Activated naive CD4-positive, alpha-beta T cell treated with Interleukin-2 at 50 U/mL for 16 hours (primary cell): ENCODE measurements around the gene GID8.
A peak's percentile ranks its signal among the peaks of the same experiment; 100 is the strongest.

ENCODE experiments used
- DNase-seq: peaks from one replicate; pipeline ENCODE4 v3.0.0-alpha.2; 2020

The GID8 gene

GRCh38 chr20:62971950-62972844 is 34.2 kb downstream of the GID8 start:
- peak; percentile 87 for DNase-seq

DNA sequence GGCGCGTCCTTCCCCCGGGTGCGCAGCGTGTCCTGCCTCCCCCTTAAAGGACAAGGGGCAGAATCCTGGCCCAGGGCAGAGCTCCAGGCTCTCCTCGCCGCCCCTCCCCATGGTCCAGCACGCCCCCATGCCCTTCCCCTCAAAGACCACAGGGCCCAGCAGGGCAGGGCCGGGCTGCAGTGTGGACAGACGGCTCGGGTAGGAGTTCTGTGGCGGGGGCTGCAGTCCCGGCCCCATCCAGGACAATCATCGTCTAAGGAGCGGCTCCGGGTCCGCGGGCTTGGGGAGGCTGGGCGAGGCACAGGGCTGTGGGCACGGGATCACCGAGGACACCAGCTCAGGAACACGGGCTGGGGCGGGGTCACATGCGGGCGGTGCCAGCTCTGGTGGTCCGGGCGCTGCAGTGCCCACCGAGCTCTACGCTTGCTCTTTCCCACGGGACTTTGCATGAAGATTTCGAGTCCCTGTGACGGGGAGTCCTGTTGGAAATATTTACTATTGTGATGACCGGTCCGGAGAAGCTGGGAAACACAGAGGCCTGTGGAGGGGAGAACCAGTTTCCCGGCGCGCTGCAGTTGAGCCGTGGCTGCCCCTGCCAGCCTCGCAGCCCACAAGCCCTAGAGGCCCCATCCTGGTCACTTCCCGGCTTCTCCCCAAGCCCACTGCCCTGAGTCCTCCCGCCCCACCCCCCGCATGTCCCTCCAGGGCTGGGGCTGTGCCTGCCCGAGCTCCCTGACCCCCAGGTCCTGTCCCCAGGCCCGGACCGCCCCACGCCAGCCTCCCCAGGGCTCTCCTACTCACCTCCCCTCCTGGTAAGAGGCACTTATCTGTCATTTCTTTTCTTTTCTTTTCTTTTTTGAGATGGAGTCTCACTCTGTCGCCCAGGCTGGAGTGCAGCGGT is 35.1 kb downstream of the GID8 start:
- DNase-seq: no peak

GRCh38 chr20:62975251-62975760 is 37.4 kb downstream of the GID8 start:
- no peak for DNase-seq

DNA sequence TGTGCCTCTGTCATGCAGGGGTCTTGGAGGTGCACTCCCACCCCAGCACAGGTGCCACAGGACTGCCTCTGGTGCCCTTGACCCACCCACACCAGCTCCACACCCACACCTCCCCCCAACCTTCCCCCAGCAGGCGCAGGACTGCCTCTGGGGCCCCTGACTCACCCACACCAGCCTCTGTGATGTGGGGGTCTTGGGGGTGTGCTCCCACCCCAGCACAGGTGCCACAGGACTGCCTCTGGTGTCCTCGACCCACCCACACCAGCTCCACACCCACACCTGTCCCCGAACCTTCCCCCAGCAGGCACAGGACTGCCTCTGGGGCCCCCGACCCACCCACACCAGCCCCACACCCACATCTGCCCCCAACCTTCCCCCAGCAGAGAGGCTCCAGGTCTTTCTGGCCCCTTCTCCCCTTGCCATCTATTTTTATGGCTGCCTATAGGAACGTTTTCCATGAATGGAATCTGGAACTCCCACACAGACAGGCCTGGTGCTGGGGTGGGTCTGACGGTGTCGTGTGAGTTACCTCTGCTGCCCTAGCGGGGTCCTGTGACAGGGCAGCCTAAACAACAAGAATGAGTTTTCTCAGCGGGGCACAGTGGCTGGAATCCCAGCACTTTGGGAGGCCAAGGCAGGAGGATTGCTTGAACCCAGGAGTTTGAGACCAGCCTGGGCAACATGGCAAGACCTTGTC is 38.0 kb downstream of the GID8 start:
- DNase-seq: no peak

- DNase-seq: no peak
Observed at GRCh38 chr20:62976886-62977285, 38.9 kb downstream of the GID8 start.

GRCh38 chr20:62977613-62978560 is 39.9 kb downstream of the GID8 start:
- peak; percentile 84 for DNase-seq

DNA sequence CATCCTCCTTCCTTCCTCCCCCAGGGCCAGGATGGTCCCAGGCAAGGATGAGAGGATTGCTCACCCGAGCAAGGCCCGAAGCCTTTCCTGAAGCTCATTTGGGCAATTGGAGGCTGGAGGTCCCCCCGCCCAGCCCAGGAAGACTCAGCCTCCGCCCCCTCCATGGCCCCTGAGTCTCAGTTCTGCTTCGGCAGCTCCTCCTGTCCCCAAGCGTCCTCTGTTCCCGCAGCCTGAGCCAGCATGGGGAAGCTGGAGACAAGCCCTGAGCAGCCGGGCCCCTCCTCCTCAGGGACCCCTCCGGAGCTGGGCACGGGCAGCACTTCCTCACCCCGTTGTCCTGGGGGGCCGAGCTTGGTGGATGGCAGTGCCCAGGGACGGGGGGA is 40.6 kb downstream of the GID8 start:
- DNase-seq: no peak

- DNase-seq: no peak
Observed at GRCh38 chr20:62979310-62979709, 41.4 kb downstream of the GID8 start.

DNA sequence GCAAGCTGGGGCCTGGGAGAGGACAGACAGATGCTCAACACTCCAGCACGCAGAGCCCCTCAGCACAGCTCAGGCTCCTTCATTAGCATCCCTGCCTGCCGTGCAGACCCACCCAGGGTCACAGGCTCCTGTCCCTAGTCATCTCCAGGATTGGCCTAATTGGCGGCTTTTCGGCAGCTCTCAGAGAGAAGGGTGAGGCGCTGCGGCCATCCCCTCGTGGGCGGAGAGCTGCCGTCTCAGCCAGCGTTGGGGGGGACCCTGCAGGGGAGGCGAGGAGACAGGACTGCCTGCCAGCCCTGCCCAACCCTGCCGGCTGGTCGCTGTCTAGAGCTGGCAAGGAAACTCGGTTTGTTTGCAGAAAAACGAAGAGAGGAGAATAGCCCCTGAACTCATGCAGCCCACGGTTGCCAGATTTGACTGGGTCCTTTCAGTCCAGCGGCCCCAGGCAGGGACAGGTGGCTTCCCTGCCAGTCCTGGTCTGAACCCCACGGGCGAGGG is 42.0 kb downstream of the GID8 start:
- DNase-seq: no peak

- DNase-seq: no peak
Observed at GRCh38 chr20:62980380-62980960, 42.5 kb downstream of the GID8 start.

GRCh38 chr20:62980970-62981369 is 43.0 kb downstream of the GID8 start:
- peak; percentile 36 for DNase-seq

- DNase-seq: no peak
Observed at GRCh38 chr20:62982124-62983075, 44.5 kb downstream of the GID8 start.

DNA sequence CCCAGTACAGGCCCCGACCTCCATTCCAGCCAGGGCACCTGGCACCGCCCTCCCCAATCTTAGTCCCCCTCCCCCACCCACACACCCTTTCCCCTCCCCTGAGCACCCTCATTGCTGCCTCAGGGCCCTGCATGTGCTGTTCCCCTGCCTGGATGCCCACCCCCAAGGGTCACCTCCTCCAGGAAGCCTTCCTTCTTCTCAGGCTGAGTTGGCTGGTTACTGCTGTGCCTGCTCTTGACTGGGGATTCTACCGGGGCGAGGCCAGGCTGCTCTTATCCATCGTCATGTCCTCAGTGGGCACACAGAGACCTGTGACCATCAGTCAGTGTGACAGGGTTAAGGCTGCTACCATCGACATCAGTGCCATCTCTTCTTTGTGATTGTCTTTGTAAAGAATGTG is 45.3 kb downstream of the GID8 start:
- no peak for DNase-seq

- DNase-seq: no peak
Observed at GRCh38 chr20:62984666-62985443, 46.9 kb downstream of the GID8 start.

DNA sequence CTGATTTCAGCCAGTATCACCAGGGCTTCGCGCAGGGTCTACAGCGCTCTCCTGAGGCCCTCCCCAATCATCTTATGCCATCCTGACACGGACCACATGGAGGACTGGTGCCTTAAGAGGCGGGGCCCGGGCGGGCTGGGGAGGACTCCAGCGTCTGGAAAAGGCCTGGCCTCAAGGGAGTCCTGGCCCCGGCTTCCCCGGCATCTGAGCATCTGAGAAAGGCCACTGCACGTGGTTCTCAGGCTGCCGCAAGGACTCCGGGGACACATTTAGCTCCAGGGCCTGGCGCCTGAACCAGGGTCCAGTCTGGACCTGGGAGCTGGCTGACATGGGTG is 47.5 kb downstream of the GID8 start:
- DNase-seq: no peak

DNA sequence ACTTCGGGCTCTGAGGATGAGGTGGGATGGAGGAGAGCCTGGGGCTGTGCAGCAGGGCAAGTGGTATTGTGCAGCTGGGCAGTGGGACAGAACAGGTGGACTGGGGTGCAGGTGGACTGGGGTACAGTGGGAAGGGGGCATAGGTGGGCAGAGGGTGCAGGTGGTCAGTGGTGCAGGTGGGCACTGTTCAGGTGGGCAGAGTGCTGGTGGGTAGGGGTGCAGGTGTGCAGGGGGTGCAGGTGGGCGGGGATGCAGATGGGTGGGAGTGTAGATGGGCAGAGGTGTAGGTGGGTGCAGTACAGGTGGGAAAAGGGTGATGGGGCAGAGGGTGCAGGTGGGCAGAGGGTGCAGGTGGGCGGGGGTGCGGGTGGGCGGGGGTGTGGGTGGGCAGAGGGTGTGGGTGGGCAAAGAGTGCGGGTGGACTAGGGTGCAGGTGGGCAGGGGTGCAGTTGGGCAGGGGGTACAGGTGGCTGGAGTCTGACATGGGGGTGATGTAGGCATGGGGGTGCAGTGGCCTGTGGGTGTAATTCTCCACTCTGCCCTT is 48.4 kb downstream of the GID8 start:
- no peak for DNase-seq

DNA sequence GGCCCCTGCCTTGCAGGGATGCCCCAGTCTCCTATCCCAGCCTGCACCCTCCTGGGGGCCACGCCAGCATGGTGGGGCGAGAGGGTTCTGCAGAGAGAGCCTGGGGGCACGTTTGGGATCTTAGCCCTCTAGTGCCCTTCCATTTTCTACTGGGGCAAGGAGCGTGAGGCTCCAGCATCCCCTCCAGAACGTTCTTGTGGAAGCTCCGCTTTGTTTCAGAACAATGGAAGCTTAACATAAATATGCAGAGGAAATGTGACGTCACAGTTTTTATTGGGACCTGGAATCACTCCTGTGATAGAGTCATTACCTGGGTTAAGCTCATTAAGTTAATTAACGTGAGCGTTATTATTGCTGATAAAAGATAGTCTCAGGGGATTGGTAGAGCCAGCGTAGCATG is 49.2 kb downstream of the GID8 start:
- no peak for DNase-seq

DNA sequence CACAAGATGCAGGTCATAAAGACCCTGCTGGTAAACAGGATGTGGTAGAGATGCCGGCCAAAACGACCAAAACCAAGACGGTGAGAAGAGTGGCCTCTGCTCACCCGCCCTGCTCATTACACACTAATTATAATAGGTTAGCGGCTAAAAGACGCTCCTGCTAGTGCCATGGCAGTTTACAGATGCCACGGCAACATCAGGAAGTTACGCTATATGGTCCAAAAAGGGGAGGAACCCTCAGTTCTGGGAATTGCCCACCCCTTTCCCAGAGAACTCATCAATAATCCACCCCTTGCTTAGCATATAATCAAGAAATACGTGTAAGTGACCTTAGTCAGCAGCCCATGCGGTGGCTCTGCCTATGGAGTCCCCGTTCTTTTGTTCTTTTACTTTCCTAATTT is 51.3 kb downstream of the GID8 start:
- no peak for DNase-seq

GRCh38 chr20:62990306-62990825 is 52.4 kb downstream of the GID8 start:
- no peak for DNase-seq
